H1 (cell line): ENCODE data around the gene SPRR2F. TPM values are rescaled to one million over a fixed set of nuclear protein-coding genes. Genes with fewer than 3 reads are reported as not detected.

ENCODE experiments used
- CTCF ChIA-PET: fragments of 300-600 bp; sonication (Branson Sonifier 250); formaldehyde crosslinking; loops from one replicate; lab custom pipeline; 2021; ENCODE audit not compliant: partially characterized antibody; lab: Charles Lee
- POLR2A ChIA-PET: fragments of 300-600 bp; sonication (Branson Sonifier 250); formaldehyde crosslinking; loops from one replicate; lab custom pipeline; 2021; ENCODE audit warnings: inconsistent platforms; ENCODE audit not compliant: partially characterized antibody; lab: Charles Lee
- DNase-seq, 2 experiments: peaks; one replicate each; pipeline versions ENCODE4 v3.0.0 to v3.0.0-alpha.2; 2010 to 2022; ENCODE audit warnings: low spot score in 2 of 2, low read depth in 1 of 2, mixed read lengths in 1 of 2
- FAIRE-seq: peaks from 2 replicates; lab custom pipeline; 2011; peaks lifted over from hg19 to GRCh38; lab: Jason Lieb, UNC
- H2AFZ ChIP-seq: 2 replicates; pipeline ENCODE4 v1.8.1; 2012; ENCODE audit warnings: low read length, inconsistent platforms
- H2AK5ac ChIP-seq: 2 replicates; pipeline ENCODE4 v1.6.1; 2013; ENCODE audit warnings: low read depth, low read length
- H2BK120ac ChIP-seq: replicated peaks from 2 replicates; pipeline ENCODE3; 2013; ENCODE audit warnings: low read depth, low read length, inconsistent platforms
- H2BK12ac ChIP-seq: 2 replicates; pipeline ENCODE4 v1.6.1; 2013; ENCODE audit warnings: low read depth, low read length
- H2BK15ac ChIP-seq: 2 replicates; pipeline ENCODE4 v1.6.1; 2013; ENCODE audit warnings: low read length
- H2BK20ac ChIP-seq: 2 replicates; pipeline ENCODE4 v1.6.1; 2013; ENCODE audit warnings: low read length
- H2BK5ac ChIP-seq: 2 replicates; pipeline ENCODE4 v1.6.1; 2013; ENCODE audit warnings: low read depth, low read length
- H3K14ac ChIP-seq: 2 replicates; pipeline ENCODE4 v1.6.1; 2013; ENCODE audit warnings: inconsistent platforms; ENCODE audit not compliant: insufficient read length
- H3K18ac ChIP-seq: 2 replicates; pipeline ENCODE4 v1.6.1; 2013; ENCODE audit warnings: low read length; ENCODE audit errors: extremely low read depth
- H3K23ac ChIP-seq: 2 replicates; pipeline ENCODE4 v1.6.1; 2013; ENCODE audit warnings: inconsistent platforms; ENCODE audit not compliant: insufficient read length
- H3K23me2 ChIP-seq: 2 replicates; pipeline ENCODE4 v1.6.1; 2013; ENCODE audit warnings: low read depth, low read length
- H3K27ac ChIP-seq: 2 replicates; pipeline ENCODE4 v1.6.1; 2011; ENCODE audit warnings: low read depth, low read length, inconsistent platforms
- H3K27me3 ChIP-seq, 4 experiments: replicated peaks in 1 of 4; 1 replicate in 1 of 4; 2 replicates in 3 of 4; pipeline versions ENCODE4 v1.6.1 to v1.8.1; 2011 to 2013; ENCODE audit warnings: low read length in 3 of 4, mild to moderate bottlenecking in 3 of 4, inconsistent platforms in 2 of 4, mixed read lengths in 2 of 4, moderate library complexity in 1 of 4; ENCODE audit not compliant: control insufficient read depth in 3 of 4, insufficient read depth in 3 of 4; ENCODE audit errors: extremely low read depth in 1 of 4
- H3K36me3 ChIP-seq, 4 experiments: 2 replicates each; pipeline versions ENCODE4 v1.6.1 to v1.8.1; 2011 to 2013; ENCODE audit warnings: mild to moderate bottlenecking in 4 of 4, low read length in 3 of 4, moderate library complexity in 2 of 4, control low read depth in 1 of 4, inconsistent platforms in 1 of 4; ENCODE audit not compliant: insufficient read depth in 4 of 4, control insufficient read depth in 2 of 4
- H3K4ac ChIP-seq: replicated peaks from 2 replicates; pipeline ENCODE3; 2013; ENCODE audit warnings: low read length, low read depth, mixed read lengths, inconsistent platforms; ENCODE audit not compliant: insufficient read length
- H3K4me1 ChIP-seq, 4 experiments: replicated peaks in 1 of 4; 1 replicate in 1 of 4; 2 replicates in 3 of 4; pipeline versions ENCODE4 v1.6.1 to v1.8.1; 2011 to 2013; ENCODE audit warnings: low read length in 3 of 4, inconsistent platforms in 2 of 4, mixed read lengths in 1 of 4; ENCODE audit not compliant: insufficient read depth in 4 of 4, control insufficient read depth in 3 of 4
- H3K4me2 ChIP-seq, 2 experiments: 2 replicates each; pipeline versions ENCODE4 v1.6.1 to v1.8.1; 2011 to 2013; ENCODE audit warnings: low read depth in 2 of 2, low read length in 2 of 2, control low read depth in 1 of 2, inconsistent platforms in 1 of 2, mild to moderate bottlenecking in 1 of 2; ENCODE audit not compliant: insufficient read depth in 1 of 2
- H3K4me3 ChIP-seq, 4 experiments: fragments of 200-600, 300-600 bp in 1 of 4; sonication (generic), shearing (Covaris generic), sonication (Bioruptor Twin) in 1 of 4; 2 replicates each; pipeline versions ENCODE4 v1.5.1 to v1.8.1; 2011 to 2016; ENCODE audit warnings: low read length in 4 of 4, low read depth in 3 of 4, control low read depth in 2 of 4, inconsistent platforms in 2 of 4, mild to moderate bottlenecking in 2 of 4, mixed read lengths in 1 of 4, moderate library complexity in 1 of 4; ENCODE audit not compliant: insufficient read depth in 2 of 4; ENCODE audit errors: extremely low read depth in 1 of 4
- H3K56ac ChIP-seq: replicated peaks from 2 replicates; pipeline ENCODE3; 2013; ENCODE audit warnings: low read depth, mild to moderate bottlenecking, mixed read lengths, low read length, inconsistent platforms; ENCODE audit not compliant: insufficient read length
- H3K79me1 ChIP-seq: 2 replicates; pipeline ENCODE4 v1.6.1; 2013; ENCODE audit warnings: low read depth, low read length, control low read depth
- H3K79me2 ChIP-seq, 2 experiments: 2 replicates each; pipeline versions ENCODE4 v1.6.1 to v1.8.1; 2012 to 2013; ENCODE audit warnings: low read length in 2 of 2, mild to moderate bottlenecking in 2 of 2, inconsistent platforms in 1 of 2; ENCODE audit not compliant: insufficient read depth in 2 of 2, control insufficient read depth in 1 of 2
- H3K9ac ChIP-seq, 4 experiments: replicated peaks in 1 of 4; 1 replicate in 1 of 4; 2 replicates in 3 of 4; pipeline versions ENCODE4 v1.6.1 to v1.8.1; 2011 to 2013; ENCODE audit warnings: low read depth in 3 of 4, low read length in 3 of 4, control low read depth in 2 of 4, mild to moderate bottlenecking in 2 of 4, moderate library complexity in 2 of 4, inconsistent platforms in 1 of 4; ENCODE audit errors: extremely low read depth in 1 of 4
- H3K9me3 ChIP-seq, 2 experiments: 2 replicates each; pipeline versions ENCODE4 v1.6.1 to v1.8.1; 2012 to 2013; ENCODE audit warnings: mild to moderate bottlenecking in 2 of 2, moderate library complexity in 2 of 2, control low read depth in 1 of 2, inconsistent platforms in 1 of 2, low read depth in 1 of 2, low read length in 1 of 2, mixed read lengths in 1 of 2; ENCODE audit not compliant: insufficient read depth in 2 of 2
- H4K20me1 ChIP-seq, 2 experiments: replicated peaks in 1 of 2; 2 replicates each; pipeline versions ENCODE3 to v1.8.1; 2011 to 2013; ENCODE audit warnings: inconsistent platforms in 2 of 2, low read length in 2 of 2, mild to moderate bottlenecking in 1 of 2; ENCODE audit not compliant: insufficient read depth in 2 of 2, control insufficient read depth in 1 of 2
- H4K5ac ChIP-seq: 2 replicates; pipeline ENCODE4 v1.6.1; 2013; ENCODE audit warnings: low read length, low read depth, mixed read lengths, inconsistent platforms; ENCODE audit not compliant: insufficient read length
- H4K8ac ChIP-seq: 2 replicates; pipeline ENCODE4 v1.8.0; 2013; ENCODE audit warnings: mild to moderate bottlenecking, moderate library complexity, low read length, inconsistent platforms; ENCODE audit not compliant: insufficient read depth; ENCODE audit errors: extremely low read depth
- H4K91ac ChIP-seq: replicated peaks from 2 replicates; pipeline ENCODE3; 2013; ENCODE audit warnings: low read length, mixed read lengths, inconsistent platforms; ENCODE audit not compliant: insufficient read length
- ATF2 ChIP-seq: IDR thresholded peaks from 2 replicates; pipeline ENCODE4 v1.6.1; 2012; ENCODE audit warnings: low read length, inconsistent platforms
- CHD1 ChIP-seq: IDR thresholded peaks from 2 replicates; pipeline ENCODE4 v1.6.1; 2012; ENCODE audit warnings: low read depth, low read length, improper control_type of control experiment
- HDAC2 ChIP-seq, 2 experiments: fragments of 300-600 bp in 1 of 2; sonication (generic) in 1 of 2; IDR thresholded peaks; 2 replicates each; pipeline ENCODE4 v1.6.1; 2011 to 2012; ENCODE audit warnings: low read depth in 2 of 2, low read length in 2 of 2, mild to moderate bottlenecking in 2 of 2, moderate library complexity in 2 of 2, borderline replicate concordance in 1 of 2, inconsistent platforms in 1 of 2
- NANOG ChIP-seq: IDR thresholded peaks from 2 replicates; pipeline ENCODE4 v1.6.1; 2011; ENCODE audit warnings: low read length, low read depth, mild to moderate bottlenecking, inconsistent platforms; ENCODE audit not compliant: insufficient read depth, poor library complexity, severe bottlenecking
- RNF2 ChIP-seq: fragments of 200-900, 300-1000 bp; sonication (generic); IDR thresholded peaks from 2 replicates; pipeline ENCODE4 v1.7.1; 2016; ENCODE audit warnings: borderline replicate concordance, low read depth, mild to moderate bottlenecking, antibody characterized with exemption, low read length; ENCODE audit not compliant: poor library complexity, severe bottlenecking; ENCODE audit errors: missing control alignments
- SAP30 ChIP-seq: fragments of 300-600 bp; sonication (generic); IDR thresholded peaks from 2 replicates; pipeline ENCODE4 v1.7.1; 2012; ENCODE audit warnings: low read length, moderate library complexity, mild to moderate bottlenecking, inconsistent platforms; ENCODE audit not compliant: insufficient read depth, insufficient replicate concordance
- SP4 ChIP-seq: IDR thresholded peaks from 2 replicates; pipeline ENCODE4 v1.6.1; 2012; ENCODE audit warnings: low read length, inconsistent platforms
- USF2 ChIP-seq: IDR thresholded peaks from 2 replicates; pipeline ENCODE4 v1.6.1; 2011; ENCODE audit warnings: low read length, improper control_type of control experiment
- polyA plus RNA-seq, 7 experiments: library from polyadenylated mRNA; depleted of rRNA in 3 of 7; stranded (reverse) in 5 of 7; unstranded in 2 of 7; fragments of >200 nt in 5 of 7; fragments of 200-250 nt in 2 of 7; gene quantifications; 1 replicate in 5 of 7; 2 replicates in 1 of 7; 4 replicates in 1 of 7; pipeline versions ENCODE4 v1.2.1 to v1.2.3, GENCODE V29; 2011 to 2013; ENCODE audit warnings: missing spikeins in 2 of 7, mixed read lengths in 2 of 7
- total RNA-seq: library from RNA; stranded (reverse); fragmentation: NEBNext Ultra II Directional; extraction: Animal tissue kit (Norgen Biotek cat#: 25700); gene quantifications from 2 replicates; pipeline ENCODE4 v1.2.1, GENCODE V29; 2021

The SPRR2F gene
- total and polyA plus RNA-seq, 2 of the 8 experiments (the other 6 are each of a cell fraction or from before 2014, with no cell fraction given) = 0.50 to 1.1 TPM

GRCh38 chr1:153094426-153094825 lies 18.9 kb downstream of the SPRR2F start, which contains the start of gene SPRR2E:
Gene SPRR2E, minus strand, starts transcription at chr1:153094526. Its CDS starts 775 bp downstream, at chr1:153093751.
- FAIRE-seq (no peak), DNase-seq (no peak)
- H4K5ac ChIP-seq = no peak within 1 kb of the TSS
- H4K20me1 ChIP-seq = no peaks in the 10 kb centered on the region
- H3K4ac ChIP-seq = no peak within 1 kb of the TSS
- no peaks in the 10 kb centered on the region for H3K23me2 ChIP-seq
- no peaks in the 10 kb centered on the region for H3K4me1 ChIP-seq
- H2BK20ac ChIP-seq = no peak within 1 kb of the TSS
- H3K18ac ChIP-seq = no peak within 1 kb of the TSS
- H3K27me3 ChIP-seq = no peaks in the 10 kb centered on the region
- H3K56ac ChIP-seq = no peak within 1 kb of the TSS
- H2AFZ ChIP-seq = no peak within 1 kb of the TSS
- ChIA-PET POLR2A (no interaction called here), CTCF (no interaction called here)
- H3K79me2 ChIP-seq = no peaks in the 10 kb centered on the region
- H3K23ac ChIP-seq = no peak within 1 kb of the TSS
- H3K9ac ChIP-seq = no peak within 1 kb of the TSS
- no peak within 1 kb of the TSS for H2BK120ac ChIP-seq
- no peaks in the 10 kb centered on the region for H3K36me3 ChIP-seq
- no peak within 1 kb of the TSS for H3K14ac ChIP-seq
- H3K27ac ChIP-seq = no peak within 1 kb of the TSS
- H3K4me2 ChIP-seq = no peak within 1 kb of the TSS
- no peak within 1 kb of the TSS for H3K4me3 ChIP-seq
- H2BK12ac ChIP-seq = no peak within 1 kb of the TSS
- H2BK15ac ChIP-seq = no peak within 1 kb of the TSS
- H4K8ac ChIP-seq = no peak within 1 kb of the TSS
- H2BK5ac ChIP-seq = no peak within 1 kb of the TSS
- no peak within 1 kb of the TSS for H4K91ac ChIP-seq
- no peaks in the 10 kb centered on the region for H3K79me1 ChIP-seq
- H2AK5ac ChIP-seq = no peak within 1 kb of the TSS
- H3K9me3 ChIP-seq = no peaks in the 10 kb centered on the region
- TF ChIP-seq ATF2 = no peak
- no peak for TF ChIP-seq SAP30
- TF ChIP-seq USF2 = no peak
- TF ChIP-seq CHD1 = no peak
- no peak for TF ChIP-seq SP4
- no peak for TF ChIP-seq NANOG
- TF ChIP-seq HDAC2 (IDR thresholded peaks at IDR 0.05; ENCODE audit: borderline replicate concordance in 1 of 2, low read depth in 2 of 2, low read length in 2 of 2) = no peak
- no peak for TF ChIP-seq RNF2
